IMR-90 (cell line): ENCODE data around the gene ZMAT5. TPM values are rescaled to one million over a fixed set of nuclear protein-coding genes. Genes with fewer than 3 reads are reported as not detected.

Source experiments
- ATAC-seq: fragments of 200-7000 bp; cut with Tn5 transposase; 2 replicates; pipeline ENCODE4 v1.9.1; 2020; ENCODE audit warnings: low read depth, mild to moderate bottlenecking, moderate library complexity
- BruUV-seq: library from RNA; stranded (reverse); fragments of 400-500 nt; replicated peaks from 2 replicates; lab custom pipeline; 2021; lab: Mats Ljungman, UMichigan
- CTCF ChIA-PET: fragments of 300-600 bp; formaldehyde crosslinking; extraction: SDS; loops from one replicate; lab custom pipeline; 2021; ENCODE audit warnings: antibody characterized with exemption; lab: Yijun Ruan, JAX
- POLR2A ChIA-PET: fragments of 300-600 bp; sonication (Branson Sonifier 250); formaldehyde crosslinking; loops from one replicate; lab custom pipeline; 2022; ENCODE audit warnings: antibody characterized with exemption; ENCODE audit not compliant: unreplicated experiment; lab: Charles Lee
- DNase-seq: peaks from one replicate; pipeline ENCODE4 v3.0.0; 2013
- H2AFZ ChIP-seq: replicated peaks from 2 replicates; pipeline ENCODE3; 2013; ENCODE audit warnings: low read length, mild to moderate bottlenecking; ENCODE audit not compliant: poor library complexity
- H2AK5ac ChIP-seq: 2 replicates; pipeline ENCODE4 v1.6.1; 2013; ENCODE audit warnings: low read depth, low read length, inconsistent platforms
- H2AK9ac ChIP-seq: replicated peaks from 2 replicates; pipeline ENCODE3; 2013; ENCODE audit warnings: mild to moderate bottlenecking, low read depth, low read length, moderate library complexity; ENCODE audit not compliant: poor library complexity
- H2BK120ac ChIP-seq: 2 replicates; pipeline ENCODE4 v1.6.1; 2013; ENCODE audit warnings: low read depth, low read length, inconsistent platforms
- H2BK15ac ChIP-seq: 3 replicates; pipeline ENCODE4 v1.6.1; 2013; ENCODE audit warnings: low read depth, low read length, inconsistent platforms
- H2BK20ac ChIP-seq: 2 replicates; pipeline ENCODE4 v1.6.1; 2013; ENCODE audit warnings: low read depth, mild to moderate bottlenecking, inconsistent platforms, low read length, moderate library complexity
- H2BK5ac ChIP-seq: 2 replicates; pipeline ENCODE4 v1.6.1; 2013; ENCODE audit warnings: mild to moderate bottlenecking, low read depth, low read length, inconsistent platforms; ENCODE audit not compliant: poor library complexity, severe bottlenecking
- H3K14ac ChIP-seq: replicated peaks from 2 replicates; pipeline ENCODE4 v1.6.1; 2013; ENCODE audit warnings: low read depth, low read length, inconsistent platforms
- H3K18ac ChIP-seq: 2 replicates; pipeline ENCODE4 v1.6.1; 2013; ENCODE audit warnings: low read depth, low read length, control low read depth
- H3K23ac ChIP-seq: 2 replicates; pipeline ENCODE4 v1.6.1; 2013; ENCODE audit warnings: low read depth, low read length, inconsistent platforms
- H3K27ac ChIP-seq: 2 replicates; pipeline ENCODE4 v1.5.1; 2013; ENCODE audit warnings: mild to moderate bottlenecking, control low read depth, low read length; ENCODE audit not compliant: insufficient read depth
- H3K27me3 ChIP-seq: 2 replicates; pipeline ENCODE4 v1.6.1; 2013; ENCODE audit warnings: low read length; ENCODE audit not compliant: control insufficient read depth, insufficient read depth
- H3K36me3 ChIP-seq: 2 replicates; pipeline ENCODE4 v1.6.1; 2013; ENCODE audit warnings: low read length, mixed read lengths; ENCODE audit not compliant: control insufficient read depth, insufficient read depth
- H3K4ac ChIP-seq: 2 replicates; pipeline ENCODE4 v1.6.1; 2013; ENCODE audit warnings: low read depth, low read length, inconsistent platforms
- H3K4me1 ChIP-seq: 2 replicates; pipeline ENCODE4 v1.6.1; 2013; ENCODE audit warnings: low read length, mixed read lengths; ENCODE audit not compliant: control insufficient read depth, insufficient read depth
- H3K4me2 ChIP-seq: 2 replicates; pipeline ENCODE4 v1.6.1; 2013; ENCODE audit warnings: low read depth, mild to moderate bottlenecking, control low read depth, low read length, moderate library complexity
- H3K4me3 ChIP-seq: 2 replicates; pipeline ENCODE4 v1.5.1; 2013; ENCODE audit warnings: low read depth, mild to moderate bottlenecking, control low read depth, low read length, moderate library complexity; ENCODE audit not compliant: insufficient read depth
- H3K56ac ChIP-seq: 2 replicates; pipeline ENCODE4 v1.6.1; 2013; ENCODE audit warnings: low read length, inconsistent platforms; ENCODE audit not compliant: insufficient read depth; ENCODE audit errors: extremely low read depth
- H3K79me1 ChIP-seq, 2 experiments: 2 replicates each; pipeline ENCODE4 v1.6.1; 2013; ENCODE audit warnings: low read length in 2 of 2, inconsistent platforms in 1 of 2, low read depth in 1 of 2
- H3K9ac ChIP-seq: 2 replicates; pipeline ENCODE4 v1.6.1; 2013; ENCODE audit warnings: low read depth, low read length, control low read depth
- H3K9me1 ChIP-seq: 2 replicates; pipeline ENCODE4 v1.6.1; 2013; ENCODE audit warnings: low read length, inconsistent platforms; ENCODE audit not compliant: insufficient read depth
- H3K9me3 ChIP-seq: 2 replicates; pipeline ENCODE4 v1.6.1; 2013; ENCODE audit warnings: low read length; ENCODE audit not compliant: control insufficient read depth, insufficient read depth
- H4K20me1 ChIP-seq: 2 replicates; pipeline ENCODE4 v1.6.1; 2013; ENCODE audit warnings: low read length, inconsistent platforms; ENCODE audit not compliant: insufficient read depth
- H4K5ac ChIP-seq: 2 replicates; pipeline ENCODE4 v1.6.1; 2013; ENCODE audit warnings: mild to moderate bottlenecking, low read depth, low read length, control low read depth
- H4K8ac ChIP-seq, 2 experiments: 2 replicates each; pipeline ENCODE4 v1.6.1; 2013; ENCODE audit warnings: low read depth in 2 of 2, low read length in 2 of 2, control low read depth in 1 of 2, inconsistent platforms in 1 of 2
- H4K91ac ChIP-seq: 2 replicates; pipeline ENCODE4 v1.6.1; 2013; ENCODE audit warnings: low read depth, low read length, inconsistent platforms; ENCODE audit not compliant: insufficient read depth
- BHLHE40 ChIP-seq: fragments of 150-350 bp; IDR thresholded peaks from 2 replicates; pipeline ENCODE4 v1.6.1; 2016; ENCODE audit warnings: mild to moderate bottlenecking, low read depth, low read length
- CEBPB ChIP-seq: IDR thresholded peaks from 2 replicates; pipeline ENCODE4 v1.6.1; 2012; ENCODE audit warnings: low read depth, low read length, improper control_type of control experiment
- CHD1 ChIP-seq: IDR thresholded peaks from 2 replicates; pipeline ENCODE4 v1.6.1; 2012; ENCODE audit warnings: low read depth, low read length, improper control_type of control experiment
- FOS ChIP-seq: fragments of 150-350 bp; IDR thresholded peaks from 2 replicates; pipeline ENCODE4 v1.6.1; 2016; ENCODE audit warnings: low read depth, low read length
- MAFK ChIP-seq: IDR thresholded peaks from 2 replicates; pipeline ENCODE4 v1.6.1; 2012; ENCODE audit warnings: low read depth, low read length, improper control_type of control experiment
- MAZ ChIP-seq: IDR thresholded peaks from 2 replicates; pipeline ENCODE4 v1.6.1; 2012; ENCODE audit warnings: low read depth, mild to moderate bottlenecking, low read length, improper control_type of control experiment, moderate library complexity, borderline replicate concordance
- MXI1 ChIP-seq: IDR thresholded peaks from 2 replicates; pipeline ENCODE4 v1.6.1; 2012; ENCODE audit warnings: low read depth, mild to moderate bottlenecking, low read length, moderate library complexity, borderline replicate concordance
- NFE2L2 ChIP-seq: fragments of 150-350 bp; IDR thresholded peaks from 2 replicates; pipeline ENCODE4 v1.6.1; 2016; ENCODE audit warnings: low read depth, mild to moderate bottlenecking, low read length
- POLR2A ChIP-seq: IDR thresholded peaks from 2 replicates; pipeline ENCODE4 v1.6.1; 2012; ENCODE audit warnings: mild to moderate bottlenecking, low read depth, low read length
- RAD21 ChIP-seq: IDR thresholded peaks from 2 replicates; pipeline ENCODE4 v1.6.1; 2012; ENCODE audit warnings: low read length, improper control_type of control experiment
- RCOR1 ChIP-seq: IDR thresholded peaks from 2 replicates; pipeline ENCODE4 v1.6.1; 2012; ENCODE audit warnings: mild to moderate bottlenecking, low read length, improper control_type of control experiment; ENCODE audit not compliant: insufficient replicate concordance
- RFX5 ChIP-seq: IDR thresholded peaks from 2 replicates; pipeline ENCODE4 v1.8.0; 2012; ENCODE audit warnings: low read depth, mild to moderate bottlenecking, low read length, moderate library complexity
- SMC3 ChIP-seq: fragments of 150-350 bp; IDR thresholded peaks from 2 replicates; pipeline ENCODE4 v1.6.1; 2016; ENCODE audit warnings: low read depth, mild to moderate bottlenecking, antibody characterized with exemption, low read length, moderate library complexity
- USF2 ChIP-seq: fragments of 150-350 bp; IDR thresholded peaks from 2 replicates; pipeline ENCODE4 v1.6.1; 2017; ENCODE audit warnings: mild to moderate bottlenecking, antibody characterized with exemption, low read length, low read depth
- WGBS, 2 experiments: methylation state at CpG; one replicate each; pipeline versions ENCODE4 v1.1.5 to v1.1.7; 2013; ENCODE audit warnings: missing lambda C conversion rate in 2 of 2; ENCODE audit not compliant: insufficient read length in 1 of 2; ENCODE audit errors: extremely low coverage in 2 of 2; 5-methylcytosine and 5-hydroxymethylcytosine counted together
- dilution Hi-C: fragments of 300-500 bp; cut with HindIII; formaldehyde crosslinking; loops from one replicate; pipeline ENCODE4 v1.14.3; 2018; ENCODE audit warnings: low sequenced_read_pairs; ENCODE audit not compliant: unreplicated experiment
- in situ Hi-C: fragments of 300-500 bp; cut with MboI; formaldehyde crosslinking; loops from 3 replicates; pipeline ENCODE4 v1.14.3; 2019; ENCODE audit warnings: low sequenced_read_pairs, inconsistent platforms, mixed read lengths
- intact Hi-C: fragments of 100-400 bp; cut with micrococcal nuclease; formaldehyde crosslinking; loops from 2 replicates; pipeline ENCODE4 v1.10.0; 2022
- polyA plus RNA-seq, 3 experiments: library from polyadenylated mRNA; depleted of rRNA; stranded (reverse); fragments of >200 nt; gene quantifications; 2 replicates each; pipeline ENCODE4 v1.2.3, GENCODE V29; 2012; ENCODE audit warnings: low replicate concordance in 1 of 3
- total RNA-seq: library from RNA; depleted of rRNA; stranded (reverse); fragments of >200 nt; gene quantifications from 2 replicates; pipeline ENCODE4 v1.2.3, GENCODE V29; 2012
- TF ChIP-seq, protein P1 (sequence below): fragments of 150-350 bp; IDR thresholded peaks from 2 replicates; pipeline ENCODE4 v1.6.1; 2016; ENCODE audit warnings: low read depth, mild to moderate bottlenecking, low read length, moderate library complexity, borderline replicate concordance
- TF ChIP-seq, protein P2 (sequence below): conservative IDR thresholded peaks from 2 replicates; pipeline ENCODE4 v1.5.1; 2012; ENCODE audit warnings: mild to moderate bottlenecking, low read depth, low read length, improper control_type of control experiment

ZMAT5 gene
- total and polyA plus RNA-seq, 2 of the 4 experiments (the other 2 are of a cell fraction), result 21.7 to 31.8 TPM

GRCh38 chr22:29816128-29816527 is 49.3 kb upstream of the ZMAT5 start:
- no peak overlapping the region for H3K4ac ChIP-seq
- H3K9me3 ChIP-seq, result no peaks in the 10 kb centered on the region
- TF ChIP-seq MXI1 (no peak), MAFK (no peak), BHLHE40 (no peak), USF2 (no peak), MAZ (no peak), CHD1 (no peak), FOS (no peak), SMC3 (no peak), RFX5 (no peak), RAD21 (no peak), CEBPB (no peak), POLR2A (no peak), NFE2L2 (no peak), RCOR1 (no peak)
- TF ChIP-seq, protein P1, sequence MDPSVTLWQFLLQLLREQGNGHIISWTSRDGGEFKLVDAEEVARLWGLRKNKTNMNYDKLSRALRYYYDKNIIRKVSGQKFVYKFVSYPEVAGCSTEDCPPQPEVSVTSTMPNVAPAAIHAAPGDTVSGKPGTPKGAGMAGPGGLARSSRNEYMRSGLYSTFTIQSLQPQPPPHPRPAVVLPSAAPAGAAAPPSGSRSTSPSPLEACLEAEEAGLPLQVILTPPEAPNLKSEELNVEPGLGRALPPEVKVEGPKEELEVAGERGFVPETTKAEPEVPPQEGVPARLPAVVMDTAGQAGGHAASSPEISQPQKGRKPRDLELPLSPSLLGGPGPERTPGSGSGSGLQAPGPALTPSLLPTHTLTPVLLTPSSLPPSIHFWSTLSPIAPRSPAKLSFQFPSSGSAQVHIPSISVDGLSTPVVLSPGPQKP, result no peak
- TF ChIP-seq, protein P2, sequence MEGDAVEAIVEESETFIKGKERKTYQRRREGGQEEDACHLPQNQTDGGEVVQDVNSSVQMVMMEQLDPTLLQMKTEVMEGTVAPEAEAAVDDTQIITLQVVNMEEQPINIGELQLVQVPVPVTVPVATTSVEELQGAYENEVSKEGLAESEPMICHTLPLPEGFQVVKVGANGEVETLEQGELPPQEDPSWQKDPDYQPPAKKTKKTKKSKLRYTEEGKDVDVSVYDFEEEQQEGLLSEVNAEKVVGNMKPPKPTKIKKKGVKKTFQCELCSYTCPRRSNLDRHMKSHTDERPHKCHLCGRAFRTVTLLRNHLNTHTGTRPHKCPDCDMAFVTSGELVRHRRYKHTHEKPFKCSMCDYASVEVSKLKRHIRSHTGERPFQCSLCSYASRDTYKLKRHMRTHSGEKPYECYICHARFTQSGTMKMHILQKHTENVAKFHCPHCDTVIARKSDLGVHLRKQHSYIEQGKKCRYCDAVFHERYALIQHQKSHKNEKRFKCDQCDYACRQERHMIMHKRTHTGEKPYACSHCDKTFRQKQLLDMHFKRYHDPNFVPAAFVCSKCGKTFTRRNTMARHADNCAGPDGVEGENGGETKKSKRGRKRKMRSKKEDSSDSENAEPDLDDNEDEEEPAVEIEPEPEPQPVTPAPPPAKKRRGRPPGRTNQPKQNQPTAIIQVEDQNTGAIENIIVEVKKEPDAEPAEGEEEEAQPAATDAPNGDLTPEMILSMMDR, result no peak
- no peak overlapping the region for H3K18ac ChIP-seq
- no CpG with 5 or more reads among the region's 2 CpGs for WGBS, 2 experiments
- no peak overlapping the region for H3K14ac ChIP-seq
- H3K79me1 ChIP-seq, result no peaks in the 10 kb centered on the region
- peaks cover 49% of the 10 kb centered on the region for H3K36me3 ChIP-seq
- H2BK120ac ChIP-seq, result no peak overlapping the region
- H2AK5ac ChIP-seq, result no peak overlapping the region
- H2BK20ac ChIP-seq, result no peak overlapping the region
- H3K4me2 ChIP-seq, result no peak overlapping the region
- no peaks in the 10 kb centered on the region for H3K9me1 ChIP-seq
- no peak overlapping the region for H3K27ac ChIP-seq
- intact Hi-C loops (no loop called here), dilution Hi-C loops (no loop called here), in situ Hi-C loops (no loop called here)
- no peak overlapping the region for H4K5ac ChIP-seq
- no peak overlapping the region for H4K8ac ChIP-seq
- H2AFZ ChIP-seq, result no peak overlapping the region
- BruUV-seq, result no TSS peak
- H2BK5ac ChIP-seq, result no peak overlapping the region
- no peak overlapping the region for H3K4me3 ChIP-seq
- no peak overlapping the region for H4K91ac ChIP-seq
- H3K4me1 ChIP-seq, result peaks cover 1% of the 10 kb centered on the region; the same call in 1 of the 2 replicates
- DNase-seq (no peak), ATAC-seq (no peak)
- CTCF ChIA-PET, result no interaction called here
- no peak overlapping the region for H2AK9ac ChIP-seq
- H4K20me1 ChIP-seq, result peaks cover 3% of the 10 kb centered on the region; the same call in 1 of the 2 replicates
- no peaks in the 10 kb centered on the region for H3K27me3 ChIP-seq
- POLR2A ChIA-PET, result interaction anchor here (0.7 kb wide), 1 partner anchor 252 kb away, joined by 5 read pairs; no protein-coding TSS in a partner anchor
- H3K9ac ChIP-seq, result no peak overlapping the region
- no peak overlapping the region for H3K56ac ChIP-seq
- no peak overlapping the region for H2BK15ac ChIP-seq
- no peak overlapping the region for H3K23ac ChIP-seq
